HepG2 (cell line): Measurements from ENCODE around the gene DHH. TPM values are rescaled to one million over a fixed set of nuclear protein-coding genes. Genes with fewer than 3 reads are reported as not detected.

ENCODE experiments used
- ATAC-seq: fragments of 200-7000 bp; cut with Tn5 transposase; 3 replicates; pipeline ENCODE4 v1.9.1; 2020; ENCODE audit warnings: mild to moderate bottlenecking, moderate library complexity
- BruUV-seq: library from RNA; stranded (reverse); fragments of 400-500 nt; replicated peaks from 2 replicates; lab custom pipeline; 2021; lab: Mats Ljungman, UMichigan
- CTCF ChIA-PET: fragments of 300-600 bp; formaldehyde crosslinking; extraction: SDS; loops from one replicate; lab custom pipeline; 2021; ENCODE audit warnings: low total read pairs, inconsistent platforms, low intra/inter-chr PET ratio; lab: Yijun Ruan, JAX
- POLR2A ChIA-PET: fragments of 350-600 bp; sonication (Branson Sonifier 250); formaldehyde crosslinking; loops from one replicate; lab custom pipeline; 2020; ENCODE audit warnings: antibody characterized with exemption, inconsistent platforms; lab: Yijun Ruan, JAX
- DNase-seq: peaks from one replicate; pipeline ENCODE4 v3.0.0-alpha.2; 2015; ENCODE audit warnings: low spot score
- FAIRE-seq: peaks from 3 replicates; lab custom pipeline; 2011; peaks lifted over from hg19 to GRCh38; lab: Jason Lieb, UNC
- H2AFZ ChIP-seq: one replicate; pipeline ENCODE4 v1.6.1; 2011; ENCODE audit warnings: low read length, inconsistent platforms
- H3K27ac ChIP-seq: fragments of 300-600 bp; 3 replicates; pipeline ENCODE4 v1.8.0; 2011; ENCODE audit warnings: mixed run types, mild to moderate bottlenecking, mixed read lengths, low read length, inconsistent platforms; ENCODE audit not compliant: insufficient read depth; ENCODE audit errors: extremely low read length
- H3K27me3 ChIP-seq, 2 experiments: fragments of 200-600 bp in 1 of 2; 2 replicates in 1 of 2; 3 replicates in 1 of 2; pipeline versions ENCODE4 v1.6.0 to v1.8.0; 2011; ENCODE audit warnings: low read length in 2 of 2, mild to moderate bottlenecking in 2 of 2, moderate library complexity in 2 of 2, inconsistent platforms in 1 of 2; ENCODE audit not compliant: insufficient read depth in 2 of 2, control insufficient read depth in 1 of 2
- H3K36me3 ChIP-seq, 2 experiments: fragments of 200-600 bp in 1 of 2; replicated peaks in 1 of 2; 2 replicates in 1 of 2; 3 replicates in 1 of 2; pipeline versions ENCODE4 v1.5.1 to v1.8.0; 2011; ENCODE audit warnings: low read length in 2 of 2, inconsistent platforms in 1 of 2; ENCODE audit not compliant: insufficient read depth in 2 of 2, control insufficient read depth in 1 of 2
- H3K4me1 ChIP-seq: 2 replicates; pipeline ENCODE4 v1.5.1; 2012; ENCODE audit warnings: low read length, inconsistent platforms; ENCODE audit not compliant: insufficient read depth
- H3K4me2 ChIP-seq: 2 replicates; pipeline ENCODE4 v1.6.0; 2011; ENCODE audit warnings: low read depth, low read length, inconsistent platforms
- H3K4me3 ChIP-seq, 3 experiments: fragments of 200-600 bp in 1 of 3; sonication (generic), shearing (Covaris generic) in 1 of 3; replicated peaks in 1 of 3; 2 replicates each; pipeline ENCODE4 v1.5.1; 2011 to 2016; ENCODE audit warnings: low read length in 3 of 3, inconsistent platforms in 2 of 3, low read depth in 2 of 3, mild to moderate bottlenecking in 2 of 3, control low read depth in 1 of 3, mixed read lengths in 1 of 3; ENCODE audit not compliant: insufficient read depth in 1 of 3
- H3K79me2 ChIP-seq: one replicate; pipeline ENCODE4 v1.6.1; 2011; ENCODE audit warnings: low read length, inconsistent platforms; ENCODE audit not compliant: insufficient read depth
- H3K9ac ChIP-seq: 2 replicates; pipeline ENCODE4 v1.6.0; 2011; ENCODE audit warnings: mild to moderate bottlenecking, low read depth, low read length, inconsistent platforms; ENCODE audit not compliant: insufficient read depth
- H3K9me3 ChIP-seq: 2 replicates; pipeline ENCODE4 v1.5.1; 2012; ENCODE audit warnings: mild to moderate bottlenecking, low read length
- H4K20me1 ChIP-seq: 2 replicates; pipeline ENCODE4 v1.6.0; 2011; ENCODE audit warnings: inconsistent platforms, mild to moderate bottlenecking, low read length, moderate library complexity; ENCODE audit not compliant: insufficient read depth
- BCL6 ChIP-seq: IDR thresholded peaks from 2 replicates; pipeline ENCODE4 v1.6.1; 2016; ENCODE audit warnings: missing genetic modification reagents, missing compliant biosample characterization
- FLYWCH1 ChIP-seq: sonication (generic); formaldehyde crosslinking; IDR thresholded peaks from 2 replicates; pipeline ENCODE4 v1.8.1; 2023; ENCODE audit warnings: mild to moderate bottlenecking, missing genetic modification reagents
- RXRB ChIP-seq: IDR thresholded peaks from 2 replicates; pipeline ENCODE4 v1.6.1; 2016; ENCODE audit warnings: borderline replicate concordance, missing genetic modification reagents, missing compliant biosample characterization
- SP1 ChIP-seq, 2 experiments: fragments of 450-650 bp in 1 of 2; sonication (generic) in 1 of 2; formaldehyde crosslinking in 1 of 2; IDR thresholded peaks; 2 replicates each; pipeline versions ENCODE4 v1.4.0 to v1.6.1; 2016 to 2020; ENCODE audit warnings: missing genetic modification reagents in 1 of 2
- XRCC5 ChIP-seq: fragments of 200-400 bp; formaldehyde crosslinking; optimal IDR thresholded peaks from 2 replicates; pipeline ENCODE3; 2017; ENCODE audit warnings: mild to moderate bottlenecking, low read length
- ZBTB34 ChIP-seq: sonication (generic); formaldehyde crosslinking; IDR thresholded peaks from 2 replicates; pipeline ENCODE4 v1.8.0; 2022; ENCODE audit warnings: mild to moderate bottlenecking, missing genetic modification reagents
- ZNF138 ChIP-seq: sonication (generic); formaldehyde crosslinking; IDR thresholded peaks from 2 replicates; pipeline ENCODE4 v1.5.0; 2020; ENCODE audit warnings: mild to moderate bottlenecking, low read depth, missing genetic modification reagents
- ZNF333 ChIP-seq: sonication (generic); formaldehyde crosslinking; IDR thresholded peaks from 2 replicates; pipeline ENCODE4 v1.4.0; 2020; ENCODE audit warnings: mild to moderate bottlenecking, missing genetic modification reagents, borderline replicate concordance
- ZNF687 ChIP-seq: sonication (generic); formaldehyde crosslinking; IDR thresholded peaks from 2 replicates; pipeline ENCODE4 v1.5.1; 2020; ENCODE audit warnings: mild to moderate bottlenecking, missing genetic modification reagents, moderate library complexity
- WGBS: methylation state at CpG from one replicate; pipeline ENCODE4 v1.1.6; 2017; ENCODE audit warnings: low lambda C conversion rate; 5-methylcytosine and 5-hydroxymethylcytosine counted together
- in situ Hi-C: cut with HindIII; loops from 2 replicates; pipeline ENCODE4 v1.10.0; 2017; ENCODE audit warnings: low pct_unique_long_range_greater_than_20kb; ENCODE audit not compliant: extremely low pct_ligation_motif_present
- intact Hi-C: fragments of 100-400 bp; cut with micrococcal nuclease; formaldehyde crosslinking; loops from one replicate; pipeline ENCODE4 v1.10.0; 2022; ENCODE audit not compliant: unreplicated experiment
- polyA plus RNA-seq, 8 experiments: library from polyadenylated mRNA; depleted of rRNA in 3 of 8; stranded (reverse) in 7 of 8; unstranded in 1 of 8; fragments of >200 nt; fragmentation: Illumina TruSeq in 4 of 8; extraction: Trizol in 4 of 8; gene quantifications; 2 replicates each; pipeline versions ENCODE4 v1.2.1 to v1.2.3, GENCODE V29; 2011 to 2016; ENCODE audit warnings: low read depth in 4 of 8, missing spikeins in 1 of 8, mixed read lengths in 1 of 8; ENCODE audit not compliant: insufficient read depth in 1 of 8
- total RNA-seq, 5 experiments: library from RNA; depleted of rRNA; stranded (reverse); fragments of >200 nt; fragmentation: Illumina TruSeq; extraction: Trizol; gene quantifications; 2 replicates each; pipeline ENCODE4 v1.2.3, GENCODE V29; 2016; ENCODE audit warnings: low read depth in 1 of 5
- TF ChIP-seq, protein P1 (sequence below): sonication (generic); formaldehyde crosslinking; IDR thresholded peaks from 2 replicates; pipeline ENCODE4 v1.4.0; 2020; ENCODE audit warnings: mild to moderate bottlenecking, missing genetic modification reagents

Gene DHH
- total and polyA plus RNA-seq, 2 of the 13 experiments (the other 11 are each of a cell fraction or from before 2014, with no cell fraction given), result not detected

GRCh38 chr12:49104822-49105221, 10.2 kb upstream of the DHH start (continued):
- TF ChIP-seq ZNF687 (no peak), BCL6 (CRISPR knock-in tag) (no peak), ZBTB34 (CRISPR knock-in tag) (no peak), ZNF138 (CRISPR knock-in tag) (no peak), FLYWCH1 (CRISPR knock-in tag) (no peak)
- TF ChIP-seq, protein P1, sequence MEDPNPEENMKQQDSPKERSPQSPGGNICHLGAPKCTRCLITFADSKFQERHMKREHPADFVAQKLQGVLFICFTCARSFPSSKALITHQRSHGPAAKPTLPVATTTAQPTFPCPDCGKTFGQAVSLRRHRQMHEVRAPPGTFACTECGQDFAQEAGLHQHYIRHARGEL, result no peak

GRCh38 chr12:49100380-49100779, 5.8 kb upstream of the DHH start:
- POLR2A ChIA-PET, result interaction anchor here (2.8 kb wide), 1 partner anchor 10 kb away, joined by 9 read pairs; the partner anchor contains the start of gene LMBR1L
- WGBS, result 92% methylated on average over 6 of the region's 6 CpGs
- intact Hi-C loops, result no loop called here
- H3K79me2 ChIP-seq, result no peaks in the 10 kb centered on the region
- H3K4me1 ChIP-seq, result no peaks in the 10 kb centered on the region
- no peaks in the 10 kb centered on the region for H3K9me3 ChIP-seq
- no peak overlapping the region for H3K4me2 ChIP-seq
- no TSS peak for BruUV-seq
- TF ChIP-seq XRCC5 (no peak), ZNF333 (CRISPR knock-in tag) (no peak), RXRB (CRISPR knock-in tag) (no peak), SP1 (IDR thresholded peaks at IDR 0.05) (no peak), SP1 (CRISPR knock-in tag; IDR thresholded peaks at IDR 0.05) (no peak)
- H3K9ac ChIP-seq, result no peak overlapping the region
- DNase-seq, result no peak
- CTCF ChIA-PET, result no interaction called here
- H3K4me3 ChIP-seq, result no peak overlapping the region
- H3K36me3 ChIP-seq, result peaks cover 13 to 52% of the 10 kb centered on the region in 2 experiments; a peak in 4 of 5 replicates
- no peak for FAIRE-seq
- no peak overlapping the region for H3K27ac ChIP-seq
- H4K20me1 ChIP-seq, result peaks cover 5% of the 10 kb centered on the region; the same call in 1 of the 2 replicates
- no peak overlapping the region for H2AFZ ChIP-seq
- in situ Hi-C loops, result no loop called here
- no peak for ATAC-seq
- H3K27me3 ChIP-seq, result no peaks in the 10 kb centered on the region
